Mesenchymal stem cell (in vitro differentiated cells and primary cell): ENCODE data around the gene AMT.
A peak's percentile ranks its signal among the peaks of the same experiment; 100 is the strongest.

Experiments used
- DNase-seq: peaks from one replicate; pipeline ENCODE4 v3.0.0-alpha.2; 2013
- H2AFZ ChIP-seq: one replicate; pipeline ENCODE4 v1.6.1; 2013; ENCODE audit warnings: low read depth, mild to moderate bottlenecking, control low read depth, inconsistent platforms, low read length, moderate library complexity
- H2AK5ac ChIP-seq: 2 replicates; pipeline ENCODE4 v1.6.1; 2013; ENCODE audit warnings: low read length, moderate library complexity, mild to moderate bottlenecking, inconsistent platforms; ENCODE audit not compliant: severe bottlenecking
- H2BK120ac ChIP-seq: one replicate; pipeline ENCODE4 v1.6.1; 2013; ENCODE audit warnings: low read depth, mild to moderate bottlenecking, inconsistent platforms, low read length, moderate library complexity
- H2BK12ac ChIP-seq, 2 experiments: one replicate each; pipeline ENCODE4 v1.6.1; 2013; ENCODE audit warnings: inconsistent platforms in 2 of 2, low read length in 2 of 2, mild to moderate bottlenecking in 2 of 2, moderate library complexity in 2 of 2, control low read depth in 1 of 2
- H2BK15ac ChIP-seq: one replicate; pipeline ENCODE4 v1.6.1; 2013; ENCODE audit warnings: mild to moderate bottlenecking, low read depth, inconsistent platforms; ENCODE audit not compliant: poor library complexity, severe bottlenecking
- H2BK5ac ChIP-seq: 2 replicates; pipeline ENCODE4 v1.6.1; 2013; ENCODE audit warnings: low read depth, mild to moderate bottlenecking, low read length, control low read depth, inconsistent platforms; ENCODE audit not compliant: poor library complexity, severe bottlenecking
- H3K14ac ChIP-seq, 2 experiments: one replicate each; pipeline ENCODE4 v1.6.1; 2013; ENCODE audit warnings: inconsistent platforms in 2 of 2, low read length in 2 of 2, control low read depth in 1 of 2, mild to moderate bottlenecking in 1 of 2, moderate library complexity in 1 of 2
- H3K18ac ChIP-seq, 2 experiments: one replicate each; pipeline ENCODE4 v1.6.1; 2013; ENCODE audit warnings: inconsistent platforms in 2 of 2, low read length in 2 of 2, control low read depth in 1 of 2, low read depth in 1 of 2, mild to moderate bottlenecking in 1 of 2
- H3K23ac ChIP-seq, 2 experiments: one replicate each; pipeline ENCODE4 v1.6.1; 2013; ENCODE audit warnings: inconsistent platforms in 2 of 2, low read length in 2 of 2, mild to moderate bottlenecking in 2 of 2, moderate library complexity in 2 of 2, control low read depth in 1 of 2
- H3K27ac ChIP-seq: 2 replicates; pipeline ENCODE4 v1.5.1; 2013; ENCODE audit warnings: mild to moderate bottlenecking, moderate library complexity, low read length, control low read depth, inconsistent platforms; ENCODE audit not compliant: poor library complexity, severe bottlenecking
- H3K27me3 ChIP-seq, 2 experiments: 2 replicates each; pipeline versions ENCODE4 v1.6.1 to v1.7.0; 2013; ENCODE audit warnings: low read length in 2 of 2, mild to moderate bottlenecking in 2 of 2, moderate library complexity in 2 of 2, control low read depth in 1 of 2, inconsistent platforms in 1 of 2; ENCODE audit not compliant: control insufficient read depth in 1 of 2, insufficient read depth in 1 of 2
- H3K36me3 ChIP-seq, 2 experiments: 2 replicates each; pipeline versions ENCODE4 v1.6.1 to v1.7.0; 2013; ENCODE audit warnings: low read length in 2 of 2, control low read depth in 1 of 2, inconsistent platforms in 1 of 2, low read depth in 1 of 2, mild to moderate bottlenecking in 1 of 2; ENCODE audit not compliant: insufficient read depth in 2 of 2, control insufficient read depth in 1 of 2
- H3K4ac ChIP-seq, 2 experiments: one replicate each; pipeline ENCODE4 v1.6.1; 2013; ENCODE audit warnings: inconsistent platforms in 2 of 2, low read length in 2 of 2, mild to moderate bottlenecking in 2 of 2, moderate library complexity in 2 of 2, control low read depth in 1 of 2, low read depth in 1 of 2
- H3K4me1 ChIP-seq: 2 replicates; pipeline ENCODE4 v1.6.1; 2013; ENCODE audit warnings: low read depth, low read length, control low read depth; ENCODE audit not compliant: control insufficient read depth, insufficient read depth
- H3K4me2 ChIP-seq: 2 replicates; pipeline ENCODE4 v1.6.1; 2013; ENCODE audit warnings: low read length, mild to moderate bottlenecking, inconsistent platforms; ENCODE audit not compliant: poor library complexity, severe bottlenecking
- H3K4me3 ChIP-seq, 2 experiments: 2 replicates each; pipeline versions ENCODE4 v1.5.1 to v1.7.0; 2013; ENCODE audit warnings: low read length in 2 of 2, mild to moderate bottlenecking in 2 of 2, control low read depth in 1 of 2, low read depth in 1 of 2; ENCODE audit not compliant: insufficient read depth in 1 of 2
- H3K79me1 ChIP-seq: replicated peaks from 2 replicates; pipeline ENCODE4 v1.6.1; 2013; ENCODE audit warnings: mild to moderate bottlenecking, control low read depth, low read length, inconsistent platforms; ENCODE audit not compliant: poor library complexity, severe bottlenecking
- H3K9ac ChIP-seq: 2 replicates; pipeline ENCODE4 v1.7.0; 2013; ENCODE audit warnings: mild to moderate bottlenecking, low read length, moderate library complexity
- H3K9me3 ChIP-seq: 2 replicates; pipeline ENCODE4 v1.7.0; 2013; ENCODE audit warnings: mild to moderate bottlenecking, low read length; ENCODE audit not compliant: control insufficient read depth
- H4K8ac ChIP-seq: one replicate; pipeline ENCODE4 v1.6.1; 2013; ENCODE audit warnings: inconsistent platforms, mild to moderate bottlenecking, low read length, moderate library complexity
- H4K91ac ChIP-seq: one replicate; pipeline ENCODE4 v1.6.1; 2013; ENCODE audit warnings: mild to moderate bottlenecking, low read length, inconsistent platforms
- WGBS: methylation state at CpG from one replicate; pipeline ENCODE4 v1.1.7; 2013; ENCODE audit warnings: mixed read lengths; 5-methylcytosine and 5-hydroxymethylcytosine counted together

The AMT gene

DNA sequence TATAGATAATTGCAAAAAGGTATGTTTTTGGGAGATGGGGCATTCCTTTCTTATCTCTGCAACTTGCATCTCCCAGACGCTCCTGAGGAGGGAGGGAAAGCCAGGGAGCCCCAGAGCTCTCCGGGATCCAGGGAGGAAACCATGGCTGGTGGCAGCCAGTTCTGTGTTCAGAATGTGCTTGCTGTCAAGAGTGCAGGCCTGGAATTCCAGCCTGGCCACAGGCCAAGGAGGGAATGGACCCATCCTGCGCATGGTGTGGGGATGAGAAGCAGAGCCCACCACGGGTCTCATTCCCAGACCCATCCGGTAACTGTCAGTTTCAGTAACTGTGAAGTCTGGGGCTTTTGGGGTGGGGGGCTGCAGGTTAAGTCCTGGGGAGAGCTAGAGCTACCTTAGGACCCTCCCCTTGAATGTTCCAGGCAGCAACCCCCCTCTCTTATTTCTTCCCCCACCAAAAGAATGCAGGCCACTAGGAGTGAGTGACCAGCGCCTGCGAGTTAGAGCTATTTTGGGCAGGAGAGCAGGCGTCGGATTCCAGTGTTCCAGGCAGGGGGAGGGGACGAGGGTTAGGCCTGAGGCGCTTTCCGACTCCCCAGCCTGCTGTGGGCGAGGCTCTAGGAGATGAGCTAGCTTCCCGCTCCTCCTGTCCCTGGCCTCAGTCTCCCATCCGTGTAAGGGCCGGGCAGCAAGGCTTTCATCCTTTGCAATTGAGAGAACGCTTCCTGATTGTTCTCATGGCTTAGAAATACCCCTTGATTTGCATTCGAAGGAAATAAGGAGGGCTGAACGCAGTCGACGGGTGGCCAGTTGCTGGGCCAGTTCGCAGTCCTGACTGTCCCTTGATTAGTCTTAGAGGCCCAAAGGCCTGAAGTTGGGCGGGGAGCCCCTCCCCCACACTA, 47.0 kb upstream of the AMT start:
- H3K36me3 ChIP-seq = peaks cover 0 to 3% of the 10 kb centered on the region in 2 experiments
- no peaks in the 10 kb centered on the region for H3K9me3 ChIP-seq
- peak overlapping the region; percentile 78 to 80 for H3K18ac ChIP-seq
- WGBS = 5% methylated on average over 22 of the region's 23 CpGs
- H3K4me1 ChIP-seq = peaks cover 13% of the 10 kb centered on the region
- peak overlapping the region; percentile 15 to 74 for H3K4me3 ChIP-seq
- peak overlapping the region; percentile 76 to 99 for H2BK12ac ChIP-seq
- H2BK120ac ChIP-seq = peak overlapping the region; percentile 20
- H2BK15ac ChIP-seq = peak overlapping the region; percentile 79
- H4K91ac ChIP-seq = peak overlapping the region; percentile 71
- H3K9ac ChIP-seq = peak overlapping the region; percentile 90
- peak overlapping the region; percentile 52 for H3K4me2 ChIP-seq
- H2AK5ac ChIP-seq = peak overlapping the region; percentile 9
- H3K27me3 ChIP-seq = no peaks in the 10 kb centered on the region
- peak overlapping the region; percentile 62 to 82 for H3K4ac ChIP-seq
- peak overlapping the region; percentile 89 for H2AFZ ChIP-seq
- peaks cover 2% of the 10 kb centered on the region for H3K79me1 ChIP-seq
- H3K14ac ChIP-seq = peak overlapping the region in 1 of 2 experiments; percentile 96
- H4K8ac ChIP-seq = peak overlapping the region; percentile 77
- H2BK5ac ChIP-seq = no peak overlapping the region
- peak overlapping the region; percentile 92 for H3K27ac ChIP-seq
- peak; percentile 90 for DNase-seq
- peak overlapping the region in 1 of 2 experiments; percentile 14 for H3K23ac ChIP-seq

DNA sequence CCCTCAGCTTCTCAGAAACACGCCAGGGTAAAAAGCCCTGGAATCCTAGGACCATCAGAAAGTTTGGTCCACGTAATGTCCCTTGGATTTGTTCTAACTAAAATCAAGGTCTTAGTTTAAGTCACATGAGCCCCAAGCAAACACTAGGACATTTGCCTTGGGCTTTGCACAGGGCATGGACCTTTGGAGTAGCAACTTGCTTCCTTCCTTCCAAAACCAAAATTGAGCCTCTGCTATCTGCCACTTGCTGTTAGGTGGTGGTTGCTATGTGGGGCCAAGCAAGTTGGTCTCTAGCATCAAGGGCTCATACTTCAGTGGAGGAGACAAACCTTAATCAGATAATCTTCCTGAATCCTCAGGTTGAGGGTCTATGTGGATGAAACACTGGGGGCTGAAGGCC, 43.8 kb upstream of the AMT start:
- Histone ChIP-seq H2AFZ (no peak overlapping the region), H3K4me1 (peaks cover 17% of the 10 kb centered on the region), H3K4me2 (no peak overlapping the region), H3K27ac (no peak overlapping the region), H3K9me3 (no peaks in the 10 kb centered on the region), H3K23ac (no peak overlapping the region), H3K27me3 (no peaks in the 10 kb centered on the region), H4K8ac (peak overlapping the region; percentile 78), H2BK5ac (no peak overlapping the region), H2BK15ac (peak overlapping the region; percentile 86), H4K91ac (no peak overlapping the region), H3K14ac (no peak overlapping the region), H3K4ac (peak overlapping the region in 1 of 2 experiments; percentile 94), H3K36me3 (peaks cover 0 to 3% of the 10 kb centered on the region in 2 experiments), H2AK5ac (no peak overlapping the region), H3K9ac (no peak overlapping the region), H2BK12ac (peak overlapping the region; percentile 2 to 59), H3K18ac (no peak overlapping the region), H2BK120ac (no peak overlapping the region), H3K79me1 (no peaks in the 10 kb centered on the region), H3K4me3 (no peak overlapping the region)
- 98% methylated on average over 2 of the region's 2 CpGs for WGBS
- no peak for DNase-seq

DNA sequence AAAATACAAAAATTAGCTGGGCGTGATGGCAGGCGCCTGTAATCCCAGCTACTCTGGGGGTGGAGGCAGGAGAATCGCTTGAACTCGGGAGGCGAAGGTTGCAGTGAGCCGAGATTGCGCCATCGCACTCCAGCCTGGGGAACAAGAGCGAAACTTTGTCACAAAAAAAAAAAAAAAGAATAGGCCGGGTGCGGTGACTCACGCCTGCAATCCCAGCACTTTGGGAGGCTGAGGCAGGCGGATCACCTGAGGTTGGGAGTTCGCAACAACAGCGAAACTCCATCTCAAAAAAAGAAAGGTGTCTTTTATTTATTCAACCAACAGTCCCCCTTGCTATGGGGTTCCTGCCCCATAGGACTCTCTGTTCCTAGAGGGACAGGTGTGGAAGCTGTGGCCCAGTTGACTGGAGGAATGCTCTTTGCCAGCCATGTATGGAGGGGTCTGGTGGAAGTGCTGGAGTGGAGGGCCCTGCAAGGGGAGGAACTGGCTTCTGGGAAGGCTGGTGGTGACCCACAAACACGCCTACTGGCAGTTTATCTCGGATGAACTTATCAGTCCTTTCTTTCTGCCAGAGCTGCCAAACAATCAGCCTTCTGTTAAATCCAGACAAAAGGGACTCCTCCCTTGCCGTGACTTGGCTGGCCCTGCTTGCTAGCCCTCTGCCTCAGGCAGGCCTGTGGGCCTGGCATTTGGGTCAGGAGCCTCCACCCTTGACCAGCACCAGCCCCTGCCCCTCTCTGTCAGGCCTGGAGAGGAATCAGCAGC, 43.2 kb upstream of the AMT start:
- peaks cover 18% of the 10 kb centered on the region for H3K4me1 ChIP-seq
- no peak overlapping the region for H3K14ac ChIP-seq

DNA sequence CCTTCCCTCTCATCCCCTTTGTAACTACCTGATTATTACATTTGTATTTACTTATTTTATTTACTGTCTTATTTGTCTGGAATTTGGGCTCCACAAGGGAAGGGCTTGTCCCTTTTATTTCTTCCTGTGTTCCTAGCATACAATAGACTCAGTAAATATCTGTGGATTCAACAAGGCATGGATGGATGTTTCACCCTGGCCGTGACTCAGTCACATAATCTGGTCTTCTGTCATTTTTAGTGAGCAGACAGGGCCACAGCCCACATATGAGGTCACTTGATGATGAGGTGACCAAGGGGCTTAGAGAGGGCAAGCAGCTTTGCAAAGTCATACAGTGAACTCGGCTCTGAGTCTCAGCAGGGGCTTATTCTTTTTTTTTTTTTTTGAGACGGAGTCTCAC, 39.9 kb upstream of the AMT start:
- no peak overlapping the region for H3K18ac ChIP-seq
- DNase-seq = peak; percentile 73
- WGBS = 54% methylated on average over 3 of the region's 3 CpGs
- H3K4me3 ChIP-seq = no peak overlapping the region
- no peak overlapping the region for H3K23ac ChIP-seq
- H2AK5ac ChIP-seq = no peak overlapping the region
- peak overlapping the region; percentile 47 for H3K9ac ChIP-seq
- no peak overlapping the region for H2BK15ac ChIP-seq
- H3K79me1 ChIP-seq = no peaks in the 10 kb centered on the region
- no peak overlapping the region for H2BK120ac ChIP-seq
- no peak overlapping the region for H2AFZ ChIP-seq
- H3K4me2 ChIP-seq = no peak overlapping the region
- no peak overlapping the region for H4K91ac ChIP-seq
- H3K27me3 ChIP-seq = peaks cover 0 to 3% of the 10 kb centered on the region in 2 experiments
- no peak overlapping the region for H3K14ac ChIP-seq
- H3K4me1 ChIP-seq = peaks cover 14% of the 10 kb centered on the region
- H3K9me3 ChIP-seq = no peaks in the 10 kb centered on the region
- H3K4ac ChIP-seq = no peak overlapping the region
- H2BK5ac ChIP-seq = no peak overlapping the region
- no peak overlapping the region for H2BK12ac ChIP-seq
- H3K36me3 ChIP-seq = no peaks in the 10 kb centered on the region
- H3K27ac ChIP-seq = no peak overlapping the region
- no peak overlapping the region for H4K8ac ChIP-seq

More for the DNA sequence above, 43.2 kb upstream of the AMT start:
- Histone ChIP-seq H3K9ac (no peak overlapping the region), H3K27ac (no peak overlapping the region), H2BK120ac (no peak overlapping the region), H3K4ac (peak overlapping the region in 1 of 2 experiments; percentile 94), H2AK5ac (no peak overlapping the region), H3K27me3 (no peaks in the 10 kb centered on the region), H4K91ac (peak overlapping the region; percentile 74), H3K4me3 (no peak overlapping the region), H3K36me3 (peaks cover 0 to 3% of the 10 kb centered on the region in 2 experiments), H2BK5ac (no peak overlapping the region), H2AFZ (no peak overlapping the region), H3K4me2 (no peak overlapping the region), H3K9me3 (no peaks in the 10 kb centered on the region), H3K18ac (peak overlapping the region; percentile 37 to 80), H2BK15ac (peak overlapping the region; percentile 86), H4K8ac (peak overlapping the region; percentile 78), H2BK12ac (peak overlapping the region; percentile 2 to 59), H3K79me1 (no peaks in the 10 kb centered on the region), H3K23ac (no peak overlapping the region)
- 87% methylated on average over 17 of the region's 18 CpGs for WGBS
- no peak for DNase-seq
